HG03460 (cell line): ENCODE results near the gene RHBG.

Source experiments
- ATAC-seq: cut with Tn5 transposase; IDR thresholded peaks from one replicate; pipeline ENCODE4 v1.9.1; 2021; ENCODE audit not compliant: unreplicated experiment

Gene RHBG

GRCh38 chr1:156386134-156386901 is 17.3 kb downstream of the RHBG start:
- no peak for ATAC-seq

GRCh38 chr1:156386949-156387869 is 18.2 kb downstream of the RHBG start:
- no peak for ATAC-seq

DNA sequence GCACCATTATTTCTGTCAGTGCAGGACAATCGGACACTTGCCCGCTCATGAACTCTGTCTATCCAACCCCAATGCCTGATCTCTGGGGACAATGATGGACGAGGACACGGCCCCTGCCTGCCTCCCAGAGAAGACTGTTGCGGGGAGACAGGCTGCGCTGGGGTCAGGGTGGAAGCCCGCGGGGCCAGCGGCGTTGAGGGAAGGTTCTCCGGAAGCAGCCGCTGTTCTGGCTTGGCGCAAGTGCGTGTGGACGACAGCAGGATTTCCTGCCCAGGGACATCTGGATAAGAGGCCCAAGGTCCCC is 18.8 kb downstream of the RHBG start:
- ATAC-seq: no peak

DNA sequence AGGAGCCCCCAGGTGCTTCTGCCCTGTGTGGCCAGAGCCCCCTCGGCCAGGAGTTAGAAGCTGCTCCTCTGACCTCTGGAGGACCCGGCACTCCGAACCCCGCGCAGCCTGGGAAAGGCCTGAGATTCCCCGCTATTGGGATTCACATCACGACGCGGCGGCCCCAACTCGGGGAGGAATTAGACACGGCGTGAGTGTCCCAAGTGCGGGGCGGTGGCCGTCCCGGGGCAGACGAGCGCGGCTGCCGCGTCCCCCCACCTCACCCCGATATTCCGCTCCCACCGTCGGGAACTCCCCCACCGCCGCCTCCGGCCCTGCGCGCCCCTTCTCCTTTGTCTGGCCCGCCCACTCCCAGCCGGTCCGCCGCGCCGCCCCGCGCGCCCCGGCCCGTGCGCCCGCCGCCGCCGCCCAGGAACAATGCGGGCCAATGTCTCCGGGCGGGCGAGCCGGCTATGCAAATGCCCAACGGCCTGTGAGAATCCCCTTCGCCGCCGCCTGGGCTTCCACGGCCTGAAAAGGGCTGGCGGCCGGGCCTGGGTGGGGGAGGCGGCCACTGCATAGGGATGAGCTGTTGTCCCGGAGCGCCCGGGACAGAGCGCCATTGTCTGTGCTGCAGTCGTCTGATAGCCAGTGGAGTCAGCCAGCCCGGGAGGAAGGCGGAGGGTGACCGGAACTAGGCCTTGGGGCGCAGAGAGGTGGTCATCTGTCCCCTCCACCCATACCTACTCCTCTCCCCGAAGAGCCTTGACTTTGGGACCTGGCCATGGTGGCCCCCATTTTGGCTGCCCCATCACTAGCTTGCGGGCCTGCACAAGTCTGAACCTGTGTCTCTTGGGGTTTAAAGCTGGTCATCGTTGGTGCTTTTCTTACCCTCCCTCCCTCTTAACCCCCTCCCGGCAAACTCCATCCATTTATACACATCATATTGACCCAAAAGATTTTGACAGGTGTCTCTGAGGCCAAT is 19.4 kb downstream of the RHBG start:
- ATAC-seq: no peak

DNA sequence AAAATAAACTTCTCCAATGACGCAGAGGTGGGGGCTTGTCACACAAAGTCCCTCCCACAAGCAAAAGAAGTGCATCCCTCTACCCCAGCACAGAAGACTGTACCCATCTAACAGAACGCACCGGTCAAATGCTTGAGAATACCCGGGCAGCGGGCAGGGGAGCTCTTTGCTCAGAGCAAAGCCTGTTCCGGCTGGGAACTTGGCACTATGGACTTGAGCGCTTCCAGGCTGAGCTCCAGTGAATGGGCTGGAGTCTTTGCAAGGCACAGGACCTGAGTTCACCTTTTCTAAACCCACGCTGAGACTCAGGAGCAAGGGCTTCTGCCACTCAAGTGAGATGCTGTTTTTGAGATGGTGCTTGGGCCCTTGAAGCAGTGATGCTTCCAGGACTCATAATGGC is 20.3 kb downstream of the RHBG start:
- no peak for ATAC-seq

- ATAC-seq: no peak
Observed at GRCh38 chr1:156390469-156391365, 21.7 kb downstream of the RHBG start.

GRCh38 chr1:156391366-156391677 is 22.3 kb downstream of the RHBG start:
- ATAC-seq: no peak

- ATAC-seq: no peak
Observed at GRCh38 chr1:156391701-156392100, 22.7 kb downstream of the RHBG start.

DNA sequence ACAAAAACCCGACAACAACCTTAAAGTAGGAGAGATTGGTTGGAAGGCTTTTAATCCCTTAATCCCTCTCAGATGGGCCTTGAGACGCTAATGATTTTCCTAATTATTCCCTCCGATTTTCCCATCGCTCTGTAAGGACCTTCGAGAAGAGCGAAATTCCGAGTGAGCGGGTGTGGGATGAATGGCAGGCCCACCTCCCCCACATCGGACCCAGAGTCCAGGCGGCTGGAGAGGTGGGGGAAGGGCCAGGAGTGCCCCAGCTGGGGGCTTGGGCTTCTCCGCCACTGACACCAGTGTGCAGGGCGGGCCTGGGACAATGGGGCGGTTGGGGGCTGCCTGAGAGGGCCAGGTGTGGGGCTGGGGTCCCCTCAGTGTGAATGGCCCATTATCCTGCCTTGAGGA is 23.4 kb downstream of the RHBG start:
- no peak for ATAC-seq

- ATAC-seq: no peak
Observed at GRCh38 chr1:156393095-156393494, 24.1 kb downstream of the RHBG start.

DNA sequence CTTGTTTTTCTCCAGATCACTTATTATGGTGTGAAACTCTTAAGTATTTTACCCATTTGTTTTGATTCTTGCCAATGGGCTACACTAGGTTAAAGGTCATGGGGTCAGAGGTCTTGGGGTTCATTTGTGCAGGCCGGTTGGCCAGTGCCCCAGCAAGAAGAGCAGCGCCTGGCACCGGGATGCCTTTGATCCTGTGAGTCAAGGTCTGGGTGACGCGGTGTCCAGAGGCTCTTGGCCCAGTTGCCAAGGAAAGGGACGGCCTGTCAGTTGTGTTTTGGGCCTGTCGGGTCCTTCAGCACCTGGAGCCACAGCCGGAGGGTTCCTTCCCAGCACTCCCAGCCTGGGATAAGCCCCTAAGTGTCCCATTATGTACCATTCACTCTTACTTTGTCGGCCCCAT is 25.1 kb downstream of the RHBG start:
- ATAC-seq: no peak

GRCh38 chr1:156394835-156395461 is 25.9 kb downstream of the RHBG start:
- ATAC-seq: no peak

DNA sequence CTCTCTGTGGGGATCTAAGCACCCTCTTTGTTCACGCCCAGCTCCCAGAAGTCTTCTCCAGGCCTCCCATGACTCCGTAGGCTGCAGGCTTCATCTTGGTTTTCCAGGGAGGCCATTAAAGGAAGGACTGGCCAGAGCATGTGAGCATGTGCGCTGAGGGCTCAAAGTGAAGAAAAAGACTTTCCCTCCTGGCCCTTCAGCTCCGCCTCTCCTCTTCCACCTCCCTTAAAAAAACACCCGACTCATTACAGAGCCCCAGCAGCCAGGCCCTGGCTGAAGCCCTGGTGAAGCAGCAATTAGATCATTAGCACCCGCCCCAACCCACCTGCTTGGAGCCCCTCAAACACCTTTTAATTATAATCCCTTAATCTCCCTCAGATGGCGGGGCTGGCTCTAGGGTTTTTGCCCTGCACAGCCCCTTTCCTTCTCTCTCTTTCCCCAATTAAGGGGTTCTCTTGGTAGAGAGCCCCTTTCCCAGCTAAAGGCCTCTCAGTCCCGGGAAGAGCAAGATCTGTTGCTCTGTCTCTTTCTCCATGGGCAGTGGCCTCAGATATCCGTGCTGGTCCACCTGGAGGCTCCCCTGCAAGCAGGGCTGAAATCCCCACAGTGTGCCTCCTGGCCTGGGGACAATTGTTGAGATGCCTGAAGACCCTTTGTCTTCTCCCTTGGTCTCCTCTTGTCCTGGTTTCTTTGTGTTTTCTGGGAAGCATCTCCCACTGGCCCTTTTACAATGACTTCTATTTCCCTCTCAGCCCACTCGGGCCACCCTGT is 30.5 kb downstream of the RHBG start:
- ATAC-seq: no peak

- ATAC-seq: no peak
Observed at GRCh38 chr1:156400191-156400935, 31.4 kb downstream of the RHBG start.

DNA sequence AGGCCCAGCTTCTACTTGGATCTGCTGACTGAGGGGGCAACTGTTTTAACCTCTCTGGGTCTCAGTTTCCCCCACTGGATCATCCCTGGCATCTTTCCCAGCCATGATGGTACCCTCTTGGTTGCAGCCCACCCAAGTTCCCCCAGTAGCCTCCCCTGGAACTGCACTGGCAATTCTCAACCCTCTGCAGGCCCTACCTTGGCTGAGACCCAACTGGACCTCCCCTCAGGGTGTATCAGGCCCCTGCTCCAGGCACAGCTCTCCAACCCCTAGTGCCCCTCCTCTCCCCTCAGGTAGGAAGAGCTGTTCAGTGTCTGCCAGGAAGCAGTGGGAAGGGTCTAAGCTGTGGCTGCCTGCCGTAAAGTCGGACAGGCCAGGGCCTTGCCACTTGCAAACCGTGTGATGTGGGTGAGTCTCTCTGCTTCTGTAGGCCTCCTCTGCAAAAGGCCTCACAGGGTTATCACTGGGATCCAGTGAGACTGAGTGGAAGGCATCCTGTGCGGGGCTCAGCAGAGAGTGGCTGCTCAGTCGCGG is 32.1 kb downstream of the RHBG start:
- ATAC-seq: no peak

GRCh38 chr1:156401681-156402081 is 32.7 kb downstream of the RHBG start:
- ATAC-seq: no peak

GRCh38 chr1:156402331-156403020 is 33.5 kb downstream of the RHBG start:
- ATAC-seq: no peak

GRCh38 chr1:156405670-156406069 is 36.7 kb downstream of the RHBG start:
- ATAC-seq: no peak
